ENCODE results near the gene GAB2.

DNA sequence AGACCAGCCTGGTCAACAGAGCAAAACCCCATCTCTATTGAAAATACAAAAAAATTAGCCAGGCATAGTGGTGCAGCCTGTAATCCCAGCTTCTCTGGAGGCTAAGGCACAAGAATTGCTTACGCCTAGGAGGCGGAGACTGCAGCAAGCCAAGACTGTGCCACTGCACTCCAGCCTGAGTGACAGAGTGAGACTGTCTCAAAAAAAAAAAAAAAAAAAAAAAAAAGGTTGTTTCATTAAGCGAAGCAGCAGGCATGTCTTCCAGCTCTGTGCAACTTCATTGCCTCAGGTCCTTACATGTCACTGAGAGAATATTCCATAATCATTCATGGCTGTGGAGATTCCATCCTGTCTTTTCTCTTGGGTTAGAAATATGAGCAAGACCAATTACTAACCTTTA lies 16.9 kb downstream of the GAB2 start:
- TF ChIP-seq, protein P1, sequence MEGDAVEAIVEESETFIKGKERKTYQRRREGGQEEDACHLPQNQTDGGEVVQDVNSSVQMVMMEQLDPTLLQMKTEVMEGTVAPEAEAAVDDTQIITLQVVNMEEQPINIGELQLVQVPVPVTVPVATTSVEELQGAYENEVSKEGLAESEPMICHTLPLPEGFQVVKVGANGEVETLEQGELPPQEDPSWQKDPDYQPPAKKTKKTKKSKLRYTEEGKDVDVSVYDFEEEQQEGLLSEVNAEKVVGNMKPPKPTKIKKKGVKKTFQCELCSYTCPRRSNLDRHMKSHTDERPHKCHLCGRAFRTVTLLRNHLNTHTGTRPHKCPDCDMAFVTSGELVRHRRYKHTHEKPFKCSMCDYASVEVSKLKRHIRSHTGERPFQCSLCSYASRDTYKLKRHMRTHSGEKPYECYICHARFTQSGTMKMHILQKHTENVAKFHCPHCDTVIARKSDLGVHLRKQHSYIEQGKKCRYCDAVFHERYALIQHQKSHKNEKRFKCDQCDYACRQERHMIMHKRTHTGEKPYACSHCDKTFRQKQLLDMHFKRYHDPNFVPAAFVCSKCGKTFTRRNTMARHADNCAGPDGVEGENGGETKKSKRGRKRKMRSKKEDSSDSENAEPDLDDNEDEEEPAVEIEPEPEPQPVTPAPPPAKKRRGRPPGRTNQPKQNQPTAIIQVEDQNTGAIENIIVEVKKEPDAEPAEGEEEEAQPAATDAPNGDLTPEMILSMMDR (IDR thresholded peaks at IDR 0.05), result no peak
- TF ChIP-seq POLR2A (IDR thresholded peaks at IDR 0.05), result no peak
